Liver (tissue), 9 donors: ENCODE results near the gene PRAMEF18. TPM values are rescaled to one million over a fixed set of nuclear protein-coding genes. Genes with fewer than 3 reads are reported as not detected.
"Not testable (repeated sequence)": the region's sequence is repeated elsewhere in the genome, so short reads cannot be mapped to it uniquely, and the experiment has no call there.

ENCODE experiments used
- DNase-seq: peaks from one replicate; pipeline ENCODE4 v3.0.0-alpha.2; 2017; ENCODE audit warnings: low spot score
- H3K27ac ChIP-seq, 2 donors: one replicate each; pipeline ENCODE4 v1.7.0; 2013; ENCODE audit warnings: inconsistent platforms in 2 of 2, low read length in 2 of 2, control low read depth in 1 of 2, low read depth in 1 of 2, mild to moderate bottlenecking in 1 of 2
- H3K27me3 ChIP-seq, 4 donors: one replicate each; pipeline versions ENCODE4 v1.6.1 to v1.7.0; 2013; ENCODE audit warnings: low read length in 3 of 4, inconsistent platforms in 1 of 4, mild to moderate bottlenecking in 1 of 4, moderate library complexity in 1 of 4; ENCODE audit not compliant: control insufficient read depth in 4 of 4, insufficient read depth in 4 of 4
- H3K36me3 ChIP-seq, 4 donors: one replicate each; pipeline versions ENCODE4 v1.6.1 to v1.7.0; 2013; ENCODE audit warnings: low read length in 3 of 4, mild to moderate bottlenecking in 3 of 4, low read depth in 1 of 4, moderate library complexity in 1 of 4; ENCODE audit not compliant: control insufficient read depth in 4 of 4, insufficient read depth in 3 of 4
- H3K4me1 ChIP-seq, 4 donors: one replicate each; pipeline versions ENCODE4 v1.6.1 to v1.7.0; 2013; ENCODE audit warnings: low read length in 3 of 4, mild to moderate bottlenecking in 3 of 4, moderate library complexity in 1 of 4; ENCODE audit not compliant: control insufficient read depth in 4 of 4, insufficient read depth in 4 of 4
- H3K4me3 ChIP-seq, 3 donors: one replicate each; pipeline versions ENCODE4 v1.6.1 to v1.7.0; 2013; ENCODE audit warnings: low read length in 3 of 3, control low read depth in 1 of 3, low read depth in 1 of 3, mild to moderate bottlenecking in 1 of 3
- H3K9ac ChIP-seq, 2 donors: one replicate each; pipeline ENCODE4 v1.7.0; 2013; ENCODE audit warnings: low read length in 2 of 2, mild to moderate bottlenecking in 2 of 2, moderate library complexity in 2 of 2, control low read depth in 1 of 2, low read depth in 1 of 2
- H3K9me3 ChIP-seq, 4 donors: one replicate each; pipeline versions ENCODE4 v1.6.1 to v1.7.0; 2013; ENCODE audit warnings: low read length in 3 of 4; ENCODE audit not compliant: control insufficient read depth in 4 of 4
- WGBS: extraction: QIAGEN DNeasy Blood & Tissue Kit; methylation state at CpG from one replicate; pipeline ENCODE4 v1.1.7; 2013; 5-methylcytosine and 5-hydroxymethylcytosine counted together
- polyA plus RNA-seq, 2 donors: library from polyadenylated mRNA; stranded (reverse) in 1 of 2; unstranded in 1 of 2; fragments of 200-250 nt in 1 of 2; fragments of >200 nt in 1 of 2; fragmentation: Nextera tagmentation in 1 of 2; extraction: Ambion mirVana in 1 of 2; gene quantifications; one replicate each; pipeline versions ENCODE4 v1.2.1 to v1.2.3, GENCODE V29; 2013 to 2015
- total RNA-seq, 2 donors: library from RNA; depleted of rRNA; stranded (reverse); fragments of >200 nt; gene quantifications; one replicate each; pipeline ENCODE4 v1.2.3, GENCODE V29; 2014
- donor health status: healthy.
- donor health status: healthy.
- donor health status: healthy.
- donor health status: healthy.
- donor health status: healthy.

Gene PRAMEF18, protein sequence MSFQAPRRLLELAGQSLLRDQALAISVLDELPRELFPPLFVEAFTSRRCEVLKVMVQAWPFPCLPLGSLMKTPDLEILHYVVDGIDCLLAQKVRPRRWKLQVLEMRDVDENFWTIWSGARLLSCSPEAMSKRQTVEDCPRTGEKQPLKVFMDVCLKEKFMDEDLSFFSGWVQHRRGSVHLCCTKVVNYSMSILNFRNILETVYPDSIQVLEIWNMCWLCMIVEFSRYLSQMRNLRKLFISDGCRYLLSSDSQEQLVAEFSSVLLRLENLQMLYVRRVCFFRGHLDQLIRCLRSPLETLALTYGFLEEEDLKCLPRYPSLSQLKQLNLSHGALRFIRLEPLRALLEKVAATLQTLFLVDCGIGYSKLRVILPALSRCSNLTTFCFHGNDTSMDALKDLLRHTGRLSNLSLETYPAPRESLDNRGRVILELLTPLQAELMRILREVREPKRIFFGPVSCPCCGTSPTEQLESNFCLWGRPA
- total RNA-seq, result not detected
- not detected for polyA plus RNA-seq

DNA sequence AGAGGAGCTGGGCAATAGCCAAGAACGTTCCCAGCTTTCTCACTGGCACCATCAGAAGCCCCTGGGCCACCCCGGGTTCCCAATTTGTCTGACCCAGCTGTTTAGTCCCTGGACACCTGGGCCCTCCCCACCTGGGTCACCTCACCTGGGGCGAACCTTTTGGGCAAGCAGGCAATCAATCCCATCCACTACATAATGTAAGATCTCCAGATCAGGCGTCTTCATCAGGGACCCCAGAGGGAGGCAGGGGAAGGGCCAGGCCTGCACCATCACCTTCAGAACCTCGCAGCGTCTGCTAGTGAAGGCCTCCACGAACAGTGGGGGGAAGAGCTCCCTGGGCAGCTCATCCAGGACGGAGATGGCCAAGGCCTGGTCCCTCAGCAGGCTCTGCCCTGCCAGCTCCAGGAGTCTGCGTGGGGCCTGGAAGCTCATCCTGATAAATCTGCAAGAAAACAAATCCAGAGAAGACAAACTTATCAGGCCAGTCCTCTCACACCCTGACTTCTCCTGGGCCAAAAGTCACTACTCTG lies at the start of gene PRAMEF18:
Gene PRAMEF18 (minus strand): TSS at position 480 of the 530 bp plus-strand sequence. CDS start 48 bp downstream, at position 432.
- WGBS, result 78% methylated on average over 9 of the region's 9 CpGs
- not testable (repeated sequence) for H3K27ac ChIP-seq, H3K4me3 ChIP-seq, H3K36me3 ChIP-seq, H3K9ac ChIP-seq, H3K4me1 ChIP-seq, DNase-seq, H3K27me3 ChIP-seq, H3K9me3 ChIP-seq

DNA sequence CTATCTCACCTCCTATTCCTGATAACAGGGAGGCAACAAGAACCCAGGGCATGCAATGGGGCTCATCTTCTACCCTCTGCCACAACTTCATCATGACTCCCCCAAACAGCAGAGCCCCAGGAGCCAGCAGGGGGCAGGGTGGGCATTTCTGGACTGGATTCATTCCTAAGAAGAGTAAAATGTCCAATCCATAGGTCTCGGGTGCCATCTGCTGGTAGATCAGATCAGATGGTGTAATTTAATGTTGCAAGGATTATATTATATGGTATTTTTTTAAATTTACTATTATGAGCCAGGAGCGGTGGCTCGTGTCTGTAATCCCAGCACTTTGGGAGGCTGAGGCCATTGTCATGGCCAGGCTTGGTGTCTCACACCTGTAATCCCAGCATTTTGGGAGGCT lies 39.2 kb upstream of the PRAMEF18 start:
- DNase-seq, H3K36me3 ChIP-seq, H3K4me3 ChIP-seq, H3K27me3 ChIP-seq, H3K27ac ChIP-seq, H3K9ac ChIP-seq, H3K4me1 ChIP-seq, H3K9me3 ChIP-seq: not testable (repeated sequence)
- WGBS, result 39% methylated on average over 2 of the region's 3 CpGs

DNA sequence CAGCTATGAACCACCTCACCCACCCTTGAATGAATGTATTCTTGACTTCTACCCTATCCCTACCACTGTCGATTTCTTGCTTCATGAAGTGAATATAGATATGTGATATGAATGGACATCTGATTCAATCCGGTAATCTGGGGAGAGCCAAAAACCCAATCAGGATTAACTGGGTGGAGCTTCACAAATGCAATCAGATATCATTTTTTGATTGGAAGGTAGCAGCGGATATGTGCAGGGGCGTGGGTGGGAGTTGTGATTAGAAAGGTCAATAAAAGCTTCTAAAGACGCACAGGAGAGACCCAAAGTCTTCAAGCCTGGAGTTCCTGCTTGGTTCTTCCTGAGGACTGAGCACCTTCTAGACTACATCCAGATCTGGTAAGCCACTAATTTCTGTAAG lies 27.9 kb upstream of the PRAMEF18 start, which contains the start of gene PRAMEF5:
Gene PRAMEF5 (plus strand): TSS at position 301 of the 400 bp plus-strand sequence. CDS start 5,071 bp downstream, outside the sequence.
- 94% methylated on average over 2 of the region's 5 CpGs for WGBS
- not testable (repeated sequence) for H3K9ac ChIP-seq, DNase-seq, H3K9me3 ChIP-seq, H3K4me3 ChIP-seq, H3K27me3 ChIP-seq, H3K36me3 ChIP-seq, H3K27ac ChIP-seq, H3K4me1 ChIP-seq

DNA sequence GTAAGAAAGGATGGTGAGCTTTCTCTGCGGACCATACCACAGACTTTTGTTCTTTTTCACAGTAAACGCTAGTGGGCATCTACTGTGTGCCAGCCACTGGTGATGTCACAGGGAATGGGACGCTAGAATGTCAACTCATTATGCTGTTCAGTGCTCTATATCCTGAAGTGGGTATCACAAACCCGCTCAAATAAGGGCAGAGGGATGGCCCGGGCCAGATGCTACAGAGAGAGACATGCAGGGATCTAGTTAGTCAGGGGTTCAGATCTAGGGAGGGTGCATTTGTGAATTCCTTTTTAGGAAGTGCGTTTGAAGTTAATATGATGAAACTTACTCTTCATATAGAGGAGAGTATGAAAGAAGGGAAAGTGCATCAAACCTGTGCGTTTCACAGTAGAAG lies 21.2 kb upstream of the PRAMEF18 start:
- not testable (repeated sequence) for H3K4me3 ChIP-seq, DNase-seq, H3K36me3 ChIP-seq, H3K9ac ChIP-seq, H3K4me1 ChIP-seq, H3K27ac ChIP-seq, H3K9me3 ChIP-seq, H3K27me3 ChIP-seq
- 71% methylated on average over 6 of the region's 7 CpGs for WGBS

GRCh38 chr1:13246554-13246871 lies 20.6 kb upstream of the PRAMEF18 start:
- not testable (repeated sequence) for H3K27ac ChIP-seq, H3K4me1 ChIP-seq, H3K36me3 ChIP-seq, H3K4me3 ChIP-seq, DNase-seq, H3K27me3 ChIP-seq, H3K9ac ChIP-seq, H3K9me3 ChIP-seq
- 86% methylated on average over 2 of the region's 2 CpGs for WGBS

DNA sequence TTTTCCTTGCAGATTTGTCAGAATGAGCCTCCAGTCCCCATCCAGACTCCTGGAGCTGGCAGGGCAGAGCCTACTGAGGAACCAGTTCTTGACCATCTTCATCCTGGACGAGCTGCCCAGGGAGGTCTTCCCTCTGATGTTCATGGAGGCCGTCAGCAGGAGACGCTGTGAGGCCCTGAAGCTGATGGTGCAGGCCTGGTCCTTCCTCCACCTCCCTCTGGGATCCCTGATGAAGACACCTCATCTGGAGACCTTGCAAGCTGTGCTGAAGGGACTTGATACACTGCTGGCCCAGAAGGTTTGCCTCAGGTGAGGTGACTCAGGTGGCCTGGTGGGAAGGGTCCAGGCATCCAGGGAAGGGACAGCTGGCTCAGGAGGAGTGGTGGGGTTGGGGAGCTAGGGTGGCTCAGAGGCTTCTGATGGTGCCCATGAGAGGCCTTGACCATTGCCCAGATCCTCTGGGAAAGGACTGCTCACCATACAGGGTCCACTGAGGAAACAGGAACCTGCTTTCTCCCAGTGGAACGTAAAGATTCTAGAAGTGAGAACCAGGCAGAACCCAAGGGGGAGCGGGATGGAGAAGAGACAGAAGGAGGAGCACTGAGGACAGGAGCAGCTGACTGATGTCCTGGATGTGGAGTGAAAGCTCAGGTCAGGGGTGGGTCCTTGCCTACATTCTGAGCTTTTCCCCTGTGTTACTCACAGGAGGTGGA lies 20.0 kb upstream of the PRAMEF18 start:
- not testable (repeated sequence) for H3K4me3 ChIP-seq, H3K36me3 ChIP-seq, H3K27me3 ChIP-seq, H3K27ac ChIP-seq, H3K4me1 ChIP-seq, H3K9ac ChIP-seq, DNase-seq, H3K9me3 ChIP-seq
- WGBS, result 80% methylated on average over 5 of the region's 5 CpGs

- H3K27me3 ChIP-seq, H3K36me3 ChIP-seq, H3K4me3 ChIP-seq, H3K9ac ChIP-seq, DNase-seq, H3K27ac ChIP-seq, H3K9me3 ChIP-seq, H3K4me1 ChIP-seq: not testable (repeated sequence)
- 86% methylated on average over 9 of the region's 9 CpGs for WGBS
These were observed 17.7 kb upstream of the PRAMEF18 start for GRCh38 chr1:13243536-13244263.

DNA sequence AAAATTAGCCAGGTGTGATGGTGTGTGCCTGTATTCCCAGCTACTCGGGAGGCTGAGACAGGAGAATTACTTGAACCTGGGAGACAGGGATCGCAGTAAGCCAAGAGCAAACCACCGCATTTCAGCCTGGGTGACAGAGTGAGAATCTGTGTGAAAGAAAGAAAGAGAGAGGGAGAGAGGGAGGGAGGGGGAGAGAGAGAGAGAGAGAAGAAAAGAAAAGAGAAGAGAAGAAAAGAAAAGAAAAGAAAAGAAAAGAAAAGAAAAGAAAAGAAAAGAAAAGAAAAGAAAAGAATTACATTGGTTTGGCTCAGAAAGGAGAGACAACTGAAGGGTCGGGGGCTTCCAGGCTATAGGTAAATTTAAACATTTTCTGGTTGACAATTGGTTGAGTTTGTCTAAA lies 13.7 kb upstream of the PRAMEF18 start:
- H3K4me1 ChIP-seq, H3K9ac ChIP-seq, DNase-seq, H3K27ac ChIP-seq, H3K36me3 ChIP-seq, H3K9me3 ChIP-seq, H3K4me3 ChIP-seq, H3K27me3 ChIP-seq: not testable (repeated sequence)
- 85% methylated on average over 4 of the region's 4 CpGs for WGBS
